Neuronal stem cell (in vitro differentiated cells): ENCODE data around the gene ZSWIM5.

Experiments
- DNase-seq: peaks from one replicate; pipeline ENCODE4 v3.0.0-alpha.2; 2013; ENCODE audit warnings: low spot score
- H2AFZ ChIP-seq: one replicate; pipeline ENCODE4 v1.6.1; 2013; ENCODE audit warnings: mild to moderate bottlenecking, low read length, inconsistent platforms
- H2AK5ac ChIP-seq: 2 replicates; pipeline ENCODE4 v1.6.1; 2013; ENCODE audit warnings: low read depth, mild to moderate bottlenecking, inconsistent platforms, low read length, moderate library complexity, mixed read lengths
- H2BK120ac ChIP-seq: 2 replicates; pipeline ENCODE4 v1.6.1; 2013; ENCODE audit warnings: low read depth, mild to moderate bottlenecking, inconsistent platforms, low read length, moderate library complexity, mixed read lengths
- H2BK12ac ChIP-seq: one replicate; pipeline ENCODE4 v1.6.1; 2013; ENCODE audit warnings: low read length, inconsistent platforms
- H2BK15ac ChIP-seq: 2 replicates; pipeline ENCODE4 v1.6.1; 2013; ENCODE audit warnings: mild to moderate bottlenecking, low read length, inconsistent platforms, mixed read lengths
- H2BK5ac ChIP-seq: one replicate; pipeline ENCODE4 v1.6.1; 2013; ENCODE audit warnings: inconsistent platforms, mild to moderate bottlenecking, low read length, moderate library complexity
- H3K14ac ChIP-seq: one replicate; pipeline ENCODE4 v1.6.1; 2013; ENCODE audit warnings: low read length, inconsistent platforms
- H3K18ac ChIP-seq: 2 replicates; pipeline ENCODE4 v1.6.1; 2013; ENCODE audit warnings: low read length, inconsistent platforms
- H3K23ac ChIP-seq: 2 replicates; pipeline ENCODE4 v1.6.1; 2013; ENCODE audit warnings: low read depth, mild to moderate bottlenecking, mixed read lengths, low read length, inconsistent platforms; ENCODE audit not compliant: poor library complexity
- H3K27ac ChIP-seq: replicated peaks from 3 replicates; pipeline ENCODE4 v1.5.1; 2013; ENCODE audit warnings: low read length, inconsistent platforms
- H3K27me3 ChIP-seq, 3 experiments: 2 replicates each; pipeline ENCODE4 v1.6.1; 2013; ENCODE audit warnings: low read length in 3 of 3, mild to moderate bottlenecking in 2 of 3, inconsistent platforms in 1 of 3, low read depth in 1 of 3, mixed read lengths in 1 of 3, moderate library complexity in 1 of 3; ENCODE audit not compliant: control insufficient read depth in 3 of 3, insufficient read depth in 3 of 3
- H3K36me3 ChIP-seq, 2 donors: replicated peaks in 1 of 2; 2 replicates each; pipeline ENCODE4 v1.6.1; 2013; ENCODE audit warnings: low read length in 2 of 2; ENCODE audit not compliant: control insufficient read depth in 2 of 2, insufficient read depth in 2 of 2
- H3K4ac ChIP-seq: 2 replicates; pipeline ENCODE4 v1.6.1; 2013; ENCODE audit warnings: inconsistent platforms, mild to moderate bottlenecking, low read length, moderate library complexity
- H3K4me1 ChIP-seq, 2 donors: 1 replicate in 1 of 2; 2 replicates in 1 of 2; pipeline ENCODE4 v1.6.1; 2013; ENCODE audit warnings: low read length in 2 of 2, low read depth in 1 of 2; ENCODE audit not compliant: control insufficient read depth in 2 of 2, insufficient read depth in 1 of 2
- H3K4me2 ChIP-seq: one replicate; pipeline ENCODE4 v1.6.1; 2013; ENCODE audit warnings: mild to moderate bottlenecking, low read length, inconsistent platforms; ENCODE audit not compliant: insufficient read depth, poor library complexity, severe bottlenecking
- H3K4me3 ChIP-seq, 2 donors: 2 replicates each; pipeline ENCODE4 v1.5.1; 2013; ENCODE audit warnings: low read length in 2 of 2, mild to moderate bottlenecking in 2 of 2, inconsistent platforms in 1 of 2, moderate library complexity in 1 of 2
- H3K79me1 ChIP-seq: one replicate; pipeline ENCODE4 v1.6.1; 2013; ENCODE audit warnings: low read depth, mild to moderate bottlenecking, inconsistent platforms, low read length, moderate library complexity
- H3K9ac ChIP-seq: one replicate; pipeline ENCODE4 v1.6.1; 2013; ENCODE audit warnings: mild to moderate bottlenecking, low read depth, low read length, inconsistent platforms; ENCODE audit not compliant: poor library complexity
- H3K9me3 ChIP-seq, 2 donors: replicated peaks in 1 of 2; 2 replicates each; pipeline versions ENCODE3 to v1.6.1; 2013; ENCODE audit warnings: low read length in 2 of 2, mild to moderate bottlenecking in 2 of 2, inconsistent platforms in 1 of 2, low read depth in 1 of 2, mixed read lengths in 1 of 2, moderate library complexity in 1 of 2; ENCODE audit not compliant: control insufficient read depth in 2 of 2, insufficient read depth in 1 of 2
- H4K8ac ChIP-seq: one replicate; pipeline ENCODE4 v1.6.1; 2013; ENCODE audit warnings: low read depth, mild to moderate bottlenecking, inconsistent platforms, low read length, moderate library complexity
- H4K91ac ChIP-seq: one replicate; pipeline ENCODE4 v1.6.1; 2013; ENCODE audit warnings: low read length, low read depth, mild to moderate bottlenecking, inconsistent platforms; ENCODE audit not compliant: poor library complexity
- WGBS, 2 donors: extraction: QIAGEN DNeasy Blood & Tissue Kit; methylation state at CpG; one replicate each; pipeline ENCODE4 v1.1.7; 2013; ENCODE audit warnings: missing lambda C conversion rate in 2 of 2, mixed read lengths in 1 of 2; ENCODE audit not compliant: insufficient read length in 2 of 2, insufficient replicate concordance in 1 of 2; ENCODE audit errors: extremely low coverage in 2 of 2; 5-methylcytosine and 5-hydroxymethylcytosine counted together

Gene ZSWIM5

GRCh38 chr1:45016090-45016697 lies 190.2 kb downstream of the ZSWIM5 start:
- Histone ChIP-seq H3K9ac (no peak overlapping the region), H2BK120ac (no peak overlapping the region), H4K8ac (no peak overlapping the region), H3K9me3 (no peaks in the 10 kb centered on the region), H3K27me3 (no peaks in the 10 kb centered on the region), H3K4ac (no peak overlapping the region), H3K27ac (no peak overlapping the region), H2BK15ac (no peak overlapping the region), H3K23ac (no peak overlapping the region), H4K91ac (no peak overlapping the region), H2AK5ac (no peak overlapping the region), H3K4me3 (no peak overlapping the region), H2BK5ac (no peak overlapping the region), H3K4me1 (peaks cover 5 to 9% of the 10 kb centered on the region in 2 donors), H2BK12ac (no peak overlapping the region), H3K79me1 (peaks cover 2% of the 10 kb centered on the region), H2AFZ (no peak overlapping the region), H3K14ac (no peak overlapping the region), H3K4me2 (no peak overlapping the region), H3K18ac (no peak overlapping the region), H3K36me3 (peaks cover 3 to 22% of the 10 kb centered on the region in 2 donors)
- DNase-seq = no peak
- WGBS, 2 donors = no CpG with 5 or more reads among the region's 2 CpGs

GRCh38 chr1:45015683-45016082 lies 190.7 kb downstream of the ZSWIM5 start:
- H3K23ac ChIP-seq = no peak overlapping the region
- no peak overlapping the region for H3K9ac ChIP-seq
- H3K9me3 ChIP-seq = no peaks in the 10 kb centered on the region
- H3K4me1 ChIP-seq = peaks cover 5 to 9% of the 10 kb centered on the region in 2 donors
- no CpG with 5 or more reads among the region's 2 CpGs for WGBS, 2 donors
- no peak overlapping the region for H2BK15ac ChIP-seq
- H4K91ac ChIP-seq = no peak overlapping the region
- H3K36me3 ChIP-seq = peaks cover 3 to 22% of the 10 kb centered on the region in 2 donors
- H2AFZ ChIP-seq = no peak overlapping the region
- no peak for DNase-seq
- no peak overlapping the region for H2AK5ac ChIP-seq
- H3K14ac ChIP-seq = no peak overlapping the region
- H3K4me2 ChIP-seq = no peak overlapping the region
- peaks cover 2% of the 10 kb centered on the region for H3K79me1 ChIP-seq
- no peaks in the 10 kb centered on the region for H3K27me3 ChIP-seq
- H2BK12ac ChIP-seq = no peak overlapping the region
- H2BK5ac ChIP-seq = no peak overlapping the region
- no peak overlapping the region for H3K27ac ChIP-seq
- no peak overlapping the region for H3K4ac ChIP-seq
- H3K18ac ChIP-seq = no peak overlapping the region
- H2BK120ac ChIP-seq = no peak overlapping the region
- no peak overlapping the region for H3K4me3 ChIP-seq
- no peak overlapping the region for H4K8ac ChIP-seq

GRCh38 chr1:45014321-45015028 lies 191.9 kb downstream of the ZSWIM5 start:
- H3K36me3 ChIP-seq = peaks cover 3 to 24% of the 10 kb centered on the region in 2 donors
- no peak overlapping the region for H3K4me2 ChIP-seq
- no peak overlapping the region for H4K91ac ChIP-seq
- no CpG with 5 or more reads among the region's 6 CpGs for WGBS, 2 donors
- no peak overlapping the region for H3K4me3 ChIP-seq
- peak overlapping the region; percentile 11 for H3K23ac ChIP-seq
- H2BK15ac ChIP-seq = no peak overlapping the region
- H3K4me1 ChIP-seq = peaks cover 12 to 15% of the 10 kb centered on the region in 2 donors
- H2BK120ac ChIP-seq = no peak overlapping the region
- peak overlapping the region; percentile 51 for H3K18ac ChIP-seq
- H2AK5ac ChIP-seq = no peak overlapping the region
- H3K27me3 ChIP-seq = no peaks in the 10 kb centered on the region
- H3K4ac ChIP-seq = no peak overlapping the region
- H2AFZ ChIP-seq = no peak overlapping the region
- no peak overlapping the region for H4K8ac ChIP-seq
- no peak overlapping the region for H3K14ac ChIP-seq
- H3K9ac ChIP-seq = peak overlapping the region; percentile 46
- H3K9me3 ChIP-seq = no peaks in the 10 kb centered on the region
- peaks cover 2% of the 10 kb centered on the region for H3K79me1 ChIP-seq
- no peak overlapping the region for H2BK12ac ChIP-seq
- peak; percentile 82 for DNase-seq
- H3K27ac ChIP-seq = no peak overlapping the region
- H2BK5ac ChIP-seq = no peak overlapping the region

- no peaks in the 10 kb centered on the region for H3K27me3 ChIP-seq
- no peak overlapping the region for H3K14ac ChIP-seq
- H2BK12ac ChIP-seq = no peak overlapping the region
- no peak overlapping the region for H2AFZ ChIP-seq
- H4K91ac ChIP-seq = no peak overlapping the region
- no peak overlapping the region for H3K23ac ChIP-seq
- no peaks in the 10 kb centered on the region for H3K9me3 ChIP-seq
- H3K4me3 ChIP-seq = peak overlapping the region in 1 of 2 donors; percentile 71
- no peak overlapping the region for H2BK15ac ChIP-seq
- H3K36me3 ChIP-seq = peaks cover 5 to 32% of the 10 kb centered on the region in 2 donors
- no peak overlapping the region for H3K9ac ChIP-seq
- peaks cover 12 to 15% of the 10 kb centered on the region in 2 donors for H3K4me1 ChIP-seq
- no peak overlapping the region for H2BK120ac ChIP-seq
- H3K18ac ChIP-seq = no peak overlapping the region
- no peak overlapping the region for H2BK5ac ChIP-seq
- no peak for DNase-seq
- no peak overlapping the region for H3K27ac ChIP-seq
- peaks cover 2% of the 10 kb centered on the region for H3K79me1 ChIP-seq
- no CpG with 5 or more reads among the region's 12 CpGs for WGBS, 2 donors
- no peak overlapping the region for H2AK5ac ChIP-seq
- no peak overlapping the region for H3K4ac ChIP-seq
- no peak overlapping the region for H3K4me2 ChIP-seq
- no peak overlapping the region for H4K8ac ChIP-seq
Measured at GRCh38 chr1:45013551-45014209, 192.7 kb downstream of the ZSWIM5 start.
